HCT116 (cell line): Measurements from ENCODE around the gene NRP1. TPM values are rescaled to one million over a fixed set of nuclear protein-coding genes. Genes with fewer than 3 reads are reported as not detected.

Experiments
- ATAC-seq: fragments of 200-7000 bp; cut with Tn5 transposase; 2 replicates; pipeline ENCODE4 v1.9.1; 2020; ENCODE audit warnings: mild to moderate bottlenecking, moderate library complexity
- BruUV-seq: library from RNA; stranded (reverse); fragments of 400-500 nt; replicated peaks from 2 replicates; lab custom pipeline; 2021; lab: Mats Ljungman, UMichigan
- CTCF ChIA-PET: fragments of 300-600 bp; sonication (Branson Sonifier 250); formaldehyde crosslinking; loops from one replicate; lab custom pipeline; 2021; ENCODE audit warnings: antibody characterized with exemption; lab: Charles Lee
- POLR2A ChIA-PET: fragments of 300-600, 350-600 bp; sonication (Branson Sonifier 250); formaldehyde crosslinking; loops from one replicate; lab custom pipeline; 2021; ENCODE audit warnings: antibody characterized with exemption; lab: Charles Lee
- RAD21 ChIA-PET, 2 experiments: fragments of 300-600 bp; sonication (Branson Sonifier 250); formaldehyde crosslinking; loops; one replicate each; lab custom pipeline; 2023; ENCODE audit warnings: low total read pairs in 2 of 2; ENCODE audit not compliant: uncharacterized antibody in 2 of 2, unreplicated experiment in 2 of 2, low non-redundant PET in 1 of 2; lab: Charles Lee
- DNase-seq: peaks from one replicate; pipeline ENCODE4 v3.0.0-alpha.2; 2010; ENCODE audit warnings: low read depth, low spot score
- H2AFZ ChIP-seq: fragments of 200-600 bp; shearing (Covaris generic), sonication (generic); 2 replicates; pipeline ENCODE4 v1.6.1; 2017; ENCODE audit warnings: low read depth, mixed run types, mixed read lengths, antibody characterized with exemption, low read length; ENCODE audit not compliant: poor library complexity, severe bottlenecking
- H3K27ac ChIP-seq: 2 replicates; pipeline ENCODE4 v1.5.1; 2012; ENCODE audit warnings: low read depth, low read length
- H3K27me3 ChIP-seq: fragments of 200-600 bp; sonication (generic); 2 replicates; pipeline ENCODE4 v1.6.1; 2016; ENCODE audit warnings: mixed run types, low read length, mixed read lengths; ENCODE audit not compliant: insufficient read depth
- H3K36me3 ChIP-seq, 2 experiments: fragments of 200-500 bp in 1 of 2; fragments of 200-600 bp in 1 of 2; sonication (Bioruptor generic) in 1 of 2; sonication (generic) in 1 of 2; 2 replicates each; pipeline versions ENCODE4 v1.5.1 to v1.6.1; 2014 to 2016; ENCODE audit warnings: low read length in 2 of 2, inconsistent platforms in 1 of 2, mixed read lengths in 1 of 2, mixed run types in 1 of 2; ENCODE audit not compliant: insufficient read depth in 2 of 2, control insufficient read depth in 1 of 2
- H3K4me1 ChIP-seq, 2 experiments: fragments of 200-600 bp in 1 of 2; sonication (generic) in 1 of 2; 2 replicates each; pipeline versions ENCODE4 v1.5.1 to v1.6.1; 2012 to 2017; ENCODE audit warnings: low read length in 2 of 2, inconsistent platforms in 1 of 2, mild to moderate bottlenecking in 1 of 2, mixed read lengths in 1 of 2, mixed run types in 1 of 2, moderate library complexity in 1 of 2; ENCODE audit not compliant: insufficient read depth in 2 of 2, control insufficient read depth in 1 of 2
- H3K4me2 ChIP-seq: fragments of 200-600 bp; sonication (generic); 2 replicates; pipeline ENCODE4 v1.6.1; 2017; ENCODE audit warnings: mixed run types, low read length, mixed read lengths
- H3K4me3 ChIP-seq, 2 experiments: fragments of 200-600 bp in 1 of 2; sonication (generic) in 1 of 2; replicated peaks in 1 of 2; 2 replicates each; pipeline ENCODE4 v1.5.1; 2011 to 2016; ENCODE audit warnings: low read length in 2 of 2, control low read depth in 1 of 2, low read depth in 1 of 2, mild to moderate bottlenecking in 1 of 2, mixed read lengths in 1 of 2, mixed run types in 1 of 2
- H3K79me2 ChIP-seq: fragments of 200-600 bp; sonication (generic); 2 replicates; pipeline ENCODE4 v1.6.1; 2017; ENCODE audit warnings: mild to moderate bottlenecking, mixed run types, low read length, moderate library complexity, mixed read lengths; ENCODE audit not compliant: insufficient read depth
- H3K9ac ChIP-seq: fragments of 200-600 bp; sonication (generic); 2 replicates; pipeline ENCODE4 v1.6.1; 2016; ENCODE audit warnings: low read length, mixed read lengths
- H3K9me2 ChIP-seq: fragments of 200-600 bp; sonication (generic), shearing (Covaris generic); 2 replicates; pipeline ENCODE4 v1.6.1; 2017; ENCODE audit warnings: mixed run types, mild to moderate bottlenecking, moderate library complexity; ENCODE audit not compliant: insufficient read depth
- H3K9me3 ChIP-seq, 2 experiments: fragments of 200-500 bp in 1 of 2; fragments of 200-600 bp in 1 of 2; sonication (Bioruptor generic) in 1 of 2; sonication (generic) in 1 of 2; 2 replicates each; pipeline ENCODE4 v1.6.1; 2014 to 2017; ENCODE audit warnings: low read length in 2 of 2, mixed read lengths in 2 of 2, inconsistent platforms in 1 of 2, low read depth in 1 of 2, mild to moderate bottlenecking in 1 of 2, mixed run types in 1 of 2, moderate library complexity in 1 of 2; ENCODE audit not compliant: control insufficient read depth in 1 of 2, insufficient read depth in 1 of 2
- H4K20me1 ChIP-seq: fragments of 200-600 bp; sonication (generic), shearing (Covaris generic); 2 replicates; pipeline ENCODE4 v1.6.1; 2017; ENCODE audit warnings: mixed run types, mild to moderate bottlenecking, moderate library complexity; ENCODE audit not compliant: insufficient read depth
- ATF3 ChIP-seq: IDR thresholded peaks from 2 replicates; pipeline ENCODE4 v1.6.1; 2012
- ELF1 ChIP-seq: IDR thresholded peaks from 2 replicates; pipeline ENCODE4 v1.6.1; 2012; ENCODE audit warnings: low read depth, borderline replicate concordance
- FOSL1 ChIP-seq: IDR thresholded peaks from 2 replicates; pipeline ENCODE4 v1.6.1; 2012; ENCODE audit warnings: low read depth
- JUND ChIP-seq: IDR thresholded peaks from 2 replicates; pipeline ENCODE4 v1.6.1; 2012
- RAD21 ChIP-seq: IDR thresholded peaks from 2 replicates; pipeline ENCODE4 v1.6.1; 2012; ENCODE audit warnings: low read depth, mild to moderate bottlenecking
- REST ChIP-seq: IDR thresholded peaks from 2 replicates; pipeline ENCODE4 v1.6.1; 2012; ENCODE audit warnings: low read depth
- SIN3A ChIP-seq: IDR thresholded peaks from 2 replicates; pipeline ENCODE4 v1.6.1; 2012; ENCODE audit warnings: low read depth
- YY1 ChIP-seq: IDR thresholded peaks from 2 replicates; pipeline ENCODE4 v1.6.1; 2011; ENCODE audit warnings: low read length, low read depth, moderate library complexity, mild to moderate bottlenecking; ENCODE audit not compliant: insufficient replicate concordance; ENCODE audit errors: extremely low read depth
- ZNF274 ChIP-seq: fragments of 200-500 bp; sonication (Bioruptor generic); IDR thresholded peaks from 2 replicates; pipeline ENCODE4 v1.6.1; 2014; ENCODE audit warnings: mild to moderate bottlenecking, low read depth, low read length, inconsistent platforms
- intact Hi-C: fragments of 100-400 bp; cut with micrococcal nuclease; formaldehyde crosslinking; loops from 2 replicates; pipeline ENCODE4 v1.10.0; 2022
- total RNA-seq: library from RNA; stranded (reverse); gene quantifications from one replicate; pipeline ENCODE4 v1.2.1, GENCODE V29; 2021; ENCODE audit not compliant: unreplicated experiment

Gene NRP1
- total RNA-seq, 1 experiment from 2014 or later = 3.8 TPM

GRCh38 chr10:33310853-33311252 is 23.6 kb downstream of the NRP1 start:
- H3K27ac ChIP-seq = no peak overlapping the region
- BruUV-seq = no TSS peak
- no peak overlapping the region for H3K4me3 ChIP-seq
- H3K9me2 ChIP-seq = no peaks in the 10 kb centered on the region
- ChIA-PET CTCF (no interaction called here), POLR2A (no interaction called here), RAD21 (no interaction called here)
- ATAC-seq (no peak), DNase-seq (no peak)
- no peaks in the 10 kb centered on the region for H4K20me1 ChIP-seq
- no peak overlapping the region for H2AFZ ChIP-seq
- no peak overlapping the region for H3K4me2 ChIP-seq
- H3K79me2 ChIP-seq = no peaks in the 10 kb centered on the region
- H3K36me3 ChIP-seq = no peaks in the 10 kb centered on the region
- no peak overlapping the region for H3K9ac ChIP-seq
- intact Hi-C loops = no loop called here
- no peaks in the 10 kb centered on the region for H3K4me1 ChIP-seq
- H3K9me3 ChIP-seq = no peaks in the 10 kb centered on the region
- H3K27me3 ChIP-seq = no peaks in the 10 kb centered on the region
- TF ChIP-seq FOSL1 (no peak), ATF3 (no peak), JUND (no peak), REST (no peak), SIN3A (no peak), YY1 (no peak), ELF1 (no peak), ZNF274 (no peak), RAD21 (no peak)
